Measurements from ENCODE around the gene COLQ. TPM values are rescaled to one million over a fixed set of nuclear protein-coding genes. Genes with fewer than 3 reads are reported as not detected.
"Not testable (repeated sequence)": the region's sequence is repeated elsewhere in the genome, so short reads cannot be mapped to it uniquely, and the experiment has no call there.

Gene COLQ
- total RNA-seq, 2 donors from 2014 or later, result 7.8 to 31.8 TPM

DNA sequence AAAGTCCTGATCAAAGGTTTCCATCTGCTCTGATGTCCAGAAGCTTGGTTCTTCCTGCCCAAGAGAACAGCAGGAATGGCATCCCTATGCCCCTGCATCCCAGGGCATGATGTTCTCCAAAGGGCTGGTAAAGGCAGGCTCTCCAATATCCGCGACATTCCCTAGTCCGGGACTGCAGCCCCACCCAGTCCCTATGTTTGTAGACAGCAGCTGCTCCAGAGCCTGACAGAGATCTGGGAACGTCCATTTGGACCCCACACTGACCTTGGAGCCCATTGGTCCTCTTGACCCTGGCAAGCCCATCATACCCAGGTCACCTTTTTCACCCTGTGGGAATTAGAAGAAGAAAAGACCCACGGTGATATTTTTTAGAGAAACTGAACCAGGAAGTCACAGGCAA lies 46.3 kb downstream of the COLQ start:
- Mint-ChIP-seq H3K4me3 (no peak overlapping the region), H3K4me1 (ENCODE audit: low read depth in 2 of 2) (peaks cover 5 to 25% of the 10 kb centered on the region in 2 donors), H3K9me3 (no peaks in the 10 kb centered on the region), H3K27me3 (no peaks in the 10 kb centered on the region), H3K36me3 (no peaks in the 10 kb centered on the region), H3K27ac (no peak overlapping the region)
- ATAC-seq, result no peak
- no peak for DNase-seq (ENCODE audit: low spot score)

DNA sequence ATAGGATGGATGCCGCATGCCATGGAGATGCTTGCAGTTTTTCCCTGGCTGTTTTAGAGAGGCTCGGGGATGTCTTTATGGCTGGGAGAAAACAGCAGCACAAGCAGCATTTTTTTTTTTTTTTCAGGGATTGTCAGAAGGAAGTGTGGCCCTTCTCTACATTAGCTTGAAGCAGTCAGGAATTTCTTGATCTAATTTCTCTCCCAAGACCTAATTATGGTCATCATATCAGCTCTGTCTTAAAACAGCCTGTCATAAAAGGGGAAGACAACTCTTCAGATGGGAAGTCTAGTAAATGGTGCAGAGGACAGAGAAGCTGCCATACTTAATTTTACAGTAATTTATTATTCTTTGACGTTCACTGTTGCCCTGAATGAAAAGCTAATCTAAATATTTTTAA lies 49.6 kb downstream of the COLQ start:
- Mint-ChIP-seq H3K4me1 (ENCODE audit: low read depth in 2 of 2) (peaks cover 13 to 19% of the 10 kb centered on the region in 2 donors), H3K36me3 (no peaks in the 10 kb centered on the region), H3K4me3 (no peak overlapping the region), H3K27me3 (no peaks in the 10 kb centered on the region), H3K9me3 (peaks cover under 1% of the 10 kb centered on the region), H3K27ac (no peak overlapping the region)
- ATAC-seq (no peak), DNase-seq (ENCODE audit: low spot score) (no peak)

DNA sequence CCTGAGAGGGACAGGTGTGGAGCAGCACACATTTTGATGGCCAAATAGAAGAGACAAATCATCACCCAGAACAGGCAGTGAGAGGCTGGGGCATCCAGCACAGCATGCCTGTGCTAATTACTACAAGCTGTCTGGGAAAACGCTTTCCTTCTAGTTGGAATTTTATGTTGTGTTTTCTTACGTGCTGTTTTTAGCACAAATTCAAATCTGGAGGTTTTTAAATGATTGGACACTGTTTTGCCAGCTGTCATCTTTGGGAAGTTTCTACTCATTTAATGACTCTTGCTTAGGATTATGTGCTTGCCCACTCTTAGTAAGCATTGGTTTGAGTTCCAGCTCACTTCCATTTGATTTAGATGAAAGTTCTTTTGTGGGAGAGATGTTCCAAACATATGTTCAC lies 50.7 kb downstream of the COLQ start:
- Mint-ChIP-seq H3K27me3 (no peaks in the 10 kb centered on the region), H3K36me3 (no peaks in the 10 kb centered on the region), H3K9me3 (peaks cover 2% of the 10 kb centered on the region), H3K27ac (peak overlapping the region in 1 of 2 donors; percentile 58), H3K4me3 (no peak overlapping the region), H3K4me1 (ENCODE audit: low read depth in 2 of 2) (peaks cover 17 to 23% of the 10 kb centered on the region in 2 donors)
- ATAC-seq (no peak), DNase-seq (ENCODE audit: low spot score) (no peak)

DNA sequence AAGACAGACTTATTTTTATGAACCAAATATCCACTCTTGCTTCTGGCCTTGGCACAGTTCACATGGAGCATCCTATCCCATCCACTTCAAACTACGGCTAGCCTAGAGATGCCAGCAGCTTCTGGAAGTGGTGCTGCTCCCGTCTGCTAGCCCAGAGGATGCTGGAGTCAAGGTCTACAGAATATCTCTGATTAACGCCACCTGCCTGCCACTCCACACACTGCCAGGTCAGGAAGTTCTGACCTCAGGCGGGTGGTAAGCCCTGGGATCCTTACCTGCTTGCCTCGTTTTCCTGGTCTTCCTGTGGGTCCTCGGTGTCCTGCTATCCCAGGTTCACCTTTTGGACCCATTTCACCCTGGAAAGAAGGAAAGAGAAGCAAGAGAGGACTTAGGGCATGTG lies 51.2 kb downstream of the COLQ start:
- Mint-ChIP-seq H3K27ac (peak overlapping the region in 1 of 2 donors; percentile 58), H3K4me3 (no peak overlapping the region), H3K36me3 (no peaks in the 10 kb centered on the region), H3K27me3 (no peaks in the 10 kb centered on the region), H3K4me1 (ENCODE audit: low read depth in 2 of 2) (peaks cover 17 to 23% of the 10 kb centered on the region in 2 donors), H3K9me3 (peaks cover 2% of the 10 kb centered on the region)
- ATAC-seq (no peak), DNase-seq (ENCODE audit: low spot score) (no peak)

DNA sequence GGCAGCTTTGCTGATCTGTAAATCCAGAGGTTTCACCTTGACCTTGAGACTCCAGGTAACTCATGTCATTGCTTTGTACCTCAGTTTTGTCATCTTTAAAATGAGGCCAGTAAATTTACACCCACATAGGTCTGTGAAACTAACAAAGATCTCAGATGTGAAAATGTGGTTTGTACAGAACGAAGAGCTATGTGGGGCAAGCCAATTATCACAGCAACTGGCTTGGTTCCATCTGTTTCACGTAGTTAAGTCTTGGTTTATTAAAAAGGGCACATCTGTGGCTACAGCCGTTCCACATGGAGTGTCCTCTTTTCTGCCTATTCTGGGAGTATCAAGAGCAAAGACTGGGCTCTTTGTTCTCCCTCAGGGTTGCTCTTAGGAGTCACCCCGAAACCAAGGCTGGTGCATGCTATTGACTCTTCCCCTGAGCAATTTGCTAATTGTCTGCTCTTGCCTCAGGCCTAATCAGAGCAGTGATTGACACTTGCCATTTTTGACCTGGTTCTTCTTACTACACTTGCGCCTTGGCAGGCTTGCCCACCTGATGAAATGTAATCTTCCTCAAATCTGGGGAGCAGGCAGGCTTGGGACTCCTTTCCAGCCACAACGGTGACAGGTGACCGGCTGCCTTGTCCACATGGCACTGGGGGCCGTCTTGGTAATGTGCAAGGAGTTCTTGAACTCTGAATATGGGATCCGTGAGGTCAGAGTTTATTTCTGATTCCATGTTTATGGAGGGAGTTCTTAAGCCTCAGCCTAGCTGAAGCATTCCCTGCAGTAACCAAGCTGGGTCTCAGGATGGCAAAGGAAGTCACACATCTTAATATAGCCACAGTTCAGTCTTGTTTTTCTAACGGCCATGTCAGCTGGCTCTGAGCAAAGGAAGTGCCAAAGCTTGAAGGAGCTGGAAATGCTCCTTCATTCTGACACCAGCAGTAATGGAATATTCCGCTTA lies 54.0 kb downstream of the COLQ start:
- peak; percentile 75 to 80 for ATAC-seq
- H3K4me1 Mint-ChIP-seq (ENCODE audit: low read depth in 2 of 2), result peaks cover 22 to 33% of the 10 kb centered on the region in 2 donors
- H3K27me3 Mint-ChIP-seq, result no peaks in the 10 kb centered on the region
- H3K9me3 Mint-ChIP-seq, result peaks cover 2% of the 10 kb centered on the region
- peak overlapping the region; percentile 86 to 94 for H3K27ac Mint-ChIP-seq
- no peak for DNase-seq (ENCODE audit: low spot score)
- no peaks in the 10 kb centered on the region for H3K36me3 Mint-ChIP-seq
- H3K4me3 Mint-ChIP-seq, result peak overlapping the region; percentile 86

DNA sequence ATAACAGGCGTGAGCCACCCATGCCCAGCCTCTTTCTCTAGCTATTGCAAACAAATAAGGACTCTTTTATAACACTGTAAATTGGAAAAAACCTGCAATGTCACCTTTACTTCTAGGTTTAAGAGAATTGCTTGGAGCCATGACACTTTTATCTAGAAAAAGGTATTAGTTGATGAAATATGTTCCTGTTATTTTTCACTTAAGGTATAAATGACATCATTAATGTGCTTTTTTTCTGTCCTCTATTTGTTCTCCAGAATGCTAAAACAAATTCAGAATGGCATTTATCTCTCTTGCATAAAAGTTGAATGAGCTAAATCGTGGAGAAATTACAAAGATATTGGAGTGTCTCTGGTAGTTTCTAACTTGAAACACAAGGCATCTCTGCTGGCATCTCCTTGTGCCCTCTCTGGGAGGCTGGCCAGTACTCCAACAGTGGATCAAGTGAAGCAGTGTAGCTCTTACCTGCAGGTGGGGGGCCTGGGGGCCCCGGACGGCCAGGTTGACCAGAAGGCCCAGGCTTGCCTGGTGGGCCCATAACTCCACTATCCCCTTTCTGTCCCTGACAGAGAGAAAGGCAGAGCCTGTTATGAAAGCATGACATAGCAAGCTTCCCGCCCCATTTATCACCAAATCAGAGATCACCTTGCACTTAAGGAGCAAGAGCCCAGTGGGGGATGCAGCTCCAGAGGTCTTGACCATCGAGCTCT lies 55.5 kb downstream of the COLQ start:
- peaks cover 32 to 40% of the 10 kb centered on the region in 2 donors for H3K4me1 Mint-ChIP-seq (ENCODE audit: low read depth in 2 of 2)
- peak overlapping the region in 1 of 2 donors; percentile 94 for H3K27ac Mint-ChIP-seq
- H3K4me3 Mint-ChIP-seq, result no peak overlapping the region
- H3K27me3 Mint-ChIP-seq, result no peaks in the 10 kb centered on the region
- ATAC-seq (no peak), DNase-seq (ENCODE audit: low spot score) (no peak)
- peaks cover 2% of the 10 kb centered on the region for H3K9me3 Mint-ChIP-seq
- no peaks in the 10 kb centered on the region for H3K36me3 Mint-ChIP-seq

DNA sequence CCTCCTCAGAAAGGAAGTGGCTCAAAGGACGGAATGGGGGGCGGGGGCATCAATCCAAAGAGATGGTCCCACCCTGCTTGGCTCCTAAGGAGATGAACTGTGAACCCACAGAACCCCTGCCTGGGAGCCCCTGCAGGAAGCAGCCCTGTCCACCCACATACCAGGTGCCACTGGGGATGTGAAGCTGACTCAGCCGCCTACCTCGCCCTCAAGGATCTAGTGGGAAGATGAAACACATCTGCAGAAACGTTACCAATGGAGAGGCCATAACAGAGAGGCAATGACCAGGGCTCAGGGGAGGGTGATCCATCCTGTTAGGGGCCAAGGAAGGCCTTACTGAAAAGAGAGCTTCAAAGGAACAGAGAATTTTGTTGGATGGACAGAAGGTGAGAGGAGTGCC lies 59.1 kb downstream of the COLQ start:
- Mint-ChIP-seq H3K27ac (peak overlapping the region in 1 of 2 donors; percentile 86), H3K9me3 (peaks cover 2% of the 10 kb centered on the region), H3K4me3 (no peak overlapping the region), H3K36me3 (peaks cover 5% of the 10 kb centered on the region), H3K27me3 (no peaks in the 10 kb centered on the region), H3K4me1 (ENCODE audit: low read depth in 2 of 2) (peaks cover 44 to 50% of the 10 kb centered on the region in 2 donors)
- DNase-seq (ENCODE audit: low spot score) (no peak), ATAC-seq (no peak)

DNA sequence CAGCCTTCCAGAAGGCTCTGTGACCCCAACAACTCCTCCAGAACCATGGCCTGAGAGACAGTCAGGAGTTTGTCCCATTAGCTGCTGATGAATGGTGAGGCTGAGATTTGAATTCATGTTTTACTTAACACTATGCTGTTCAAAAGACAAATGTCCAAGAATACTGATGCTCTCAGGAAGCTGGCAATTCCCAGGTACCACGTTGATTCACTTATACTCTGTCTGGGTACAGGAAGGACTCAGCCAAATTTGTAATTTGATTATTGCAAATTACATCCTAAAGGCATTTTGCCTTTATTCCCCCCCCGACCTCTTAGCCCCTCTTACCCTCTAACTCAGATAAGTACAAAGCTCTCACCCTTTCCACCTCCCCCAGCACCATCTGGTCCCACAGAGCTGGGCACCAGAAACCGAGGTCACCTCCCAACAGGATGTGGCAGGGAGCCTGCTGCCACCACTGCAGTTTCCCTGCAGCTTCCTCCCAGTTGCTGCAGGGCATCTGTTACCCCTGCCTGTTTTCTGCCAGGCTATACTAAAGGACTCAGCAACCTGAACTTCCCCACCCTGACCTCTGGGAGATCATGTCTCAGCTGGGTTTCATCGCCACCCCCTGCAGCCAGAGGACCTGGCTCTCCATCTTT lies 60.5 kb downstream of the COLQ start:
- H3K4me3 Mint-ChIP-seq, result peak overlapping the region; percentile 66
- no peak for DNase-seq (ENCODE audit: low spot score)
- H3K27ac Mint-ChIP-seq, result peak overlapping the region; percentile 70 to 71

DNA sequence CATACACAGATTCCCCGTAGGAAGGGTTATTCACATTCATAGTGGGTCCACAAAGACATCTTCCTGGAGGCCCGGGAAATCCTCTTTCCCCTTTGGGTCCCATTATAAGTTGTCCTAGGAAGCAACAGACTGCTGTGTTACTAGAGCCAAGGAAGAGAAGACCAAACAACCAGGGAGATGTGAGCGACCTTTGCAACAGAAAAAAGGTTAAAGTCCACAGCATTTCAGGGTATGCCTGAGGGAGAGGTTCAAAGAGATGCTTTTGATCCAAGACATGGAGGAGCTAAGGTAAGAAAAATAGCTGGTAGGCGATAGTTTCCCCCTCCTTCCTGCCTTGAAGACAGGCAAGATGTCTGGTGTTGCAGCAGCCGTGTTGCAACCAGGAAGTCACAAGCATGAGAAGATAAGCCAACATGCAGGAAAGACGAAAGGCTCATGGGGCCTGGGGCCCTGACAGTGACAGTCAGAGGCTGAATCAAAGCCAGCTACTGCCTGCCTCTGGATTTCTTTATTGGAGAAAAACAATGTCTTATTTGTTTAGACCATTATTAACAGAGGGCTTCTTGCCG lies 63.2 kb downstream of the COLQ start:
- ATAC-seq (peak; percentile 66 to 68), DNase-seq (ENCODE audit: low spot score) (no peak)
- Mint-ChIP-seq H3K27me3 (no peaks in the 10 kb centered on the region), H3K27ac (peak overlapping the region; percentile 45 to 89), H3K4me3 (peak overlapping the region; percentile 35), H3K36me3 (peaks cover 5% of the 10 kb centered on the region), H3K9me3 (no peaks in the 10 kb centered on the region), H3K4me1 (ENCODE audit: low read depth in 2 of 2) (peaks cover 34 to 41% of the 10 kb centered on the region in 2 donors)

More for the DNA sequence above, 60.5 kb downstream of the COLQ start:
- H3K27me3 Mint-ChIP-seq, result no peaks in the 10 kb centered on the region
- peak; percentile 49 to 76 for ATAC-seq
- no peaks in the 10 kb centered on the region for H3K9me3 Mint-ChIP-seq
- H3K4me1 Mint-ChIP-seq (ENCODE audit: low read depth in 2 of 2), result peaks cover 34 to 44% of the 10 kb centered on the region in 2 donors
- H3K36me3 Mint-ChIP-seq, result peaks cover 5% of the 10 kb centered on the region

DNA sequence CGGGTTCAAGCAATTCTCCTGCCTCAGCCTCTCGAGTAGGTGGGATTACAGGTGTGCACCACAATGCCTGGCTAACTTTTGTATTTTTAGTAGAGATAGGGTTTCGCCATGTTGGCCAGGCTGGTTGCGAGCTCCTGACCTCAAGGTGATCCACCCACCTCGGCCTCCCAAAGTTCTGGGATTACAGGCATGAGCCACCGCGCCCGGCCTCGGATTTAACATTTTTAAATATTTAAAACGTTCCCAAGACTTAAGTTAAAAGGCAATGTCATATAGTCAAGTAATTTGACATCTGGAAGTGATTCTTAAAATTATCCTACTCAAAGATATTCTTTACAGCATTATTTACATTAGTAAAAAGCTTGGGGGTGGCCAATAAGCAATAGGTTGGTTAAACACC lies 64.6 kb downstream of the COLQ start:
- not testable (repeated sequence) for H3K27ac Mint-ChIP-seq; H3K36me3 Mint-ChIP-seq; H3K9me3 Mint-ChIP-seq; DNase-seq (ENCODE audit: low spot score); ATAC-seq; H3K27me3 Mint-ChIP-seq; H3K4me3 Mint-ChIP-seq
- peaks cover 26 to 38% of the 10 kb centered on the region in 2 donors for H3K4me1 Mint-ChIP-seq (ENCODE audit: low read depth in 2 of 2)

DNA sequence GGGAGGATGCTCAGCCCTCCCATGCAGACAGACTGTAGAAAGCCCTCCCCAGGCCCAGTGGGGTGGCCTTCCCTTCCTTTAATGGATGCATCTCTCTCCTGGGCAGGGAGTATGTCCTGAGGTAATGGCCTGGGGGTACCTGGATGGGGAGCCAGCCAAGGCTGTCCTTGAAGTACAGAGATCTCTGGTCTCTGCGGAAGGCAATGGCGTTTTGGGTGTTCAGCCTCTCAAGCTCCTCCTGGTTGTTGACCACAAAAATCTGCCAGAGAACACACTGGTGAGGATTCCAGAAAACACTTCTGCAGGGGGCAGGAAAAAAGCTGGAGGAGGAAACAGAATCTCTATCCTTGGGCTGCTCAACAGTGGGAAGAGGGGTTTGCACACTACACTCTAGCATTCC lies 65.2 kb downstream of the COLQ start:
- Mint-ChIP-seq H3K27me3 (no peaks in the 10 kb centered on the region), H3K9me3 (no peaks in the 10 kb centered on the region), H3K4me1 (ENCODE audit: low read depth in 2 of 2) (peaks cover 25 to 41% of the 10 kb centered on the region in 2 donors), H3K4me3 (no peak overlapping the region), H3K36me3 (peaks cover 5% of the 10 kb centered on the region), H3K27ac (no peak overlapping the region)
- no peak for DNase-seq (ENCODE audit: low spot score)
- ATAC-seq, result no peak

DNA sequence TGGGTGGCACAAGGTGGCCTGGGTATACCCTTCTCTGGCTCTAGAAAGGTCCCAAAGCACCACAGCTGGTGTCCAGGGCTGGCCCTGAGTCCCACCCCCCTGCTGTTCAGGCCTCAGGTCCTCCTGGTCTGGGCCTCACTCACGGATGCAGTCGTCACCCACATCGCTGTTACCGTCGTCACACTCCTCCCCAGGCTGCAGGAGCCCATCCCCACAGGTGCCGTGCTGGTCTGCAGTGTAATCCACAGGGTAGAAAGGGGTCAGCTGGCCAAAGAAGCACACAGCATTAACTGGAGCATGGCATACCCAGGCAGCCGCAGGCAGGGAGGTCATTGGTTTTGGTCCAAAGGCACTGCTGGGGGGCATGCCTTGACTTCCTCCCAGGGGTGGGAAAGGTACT lies 65.8 kb downstream of the COLQ start:
- H3K4me3 Mint-ChIP-seq, result no peak overlapping the region
- H3K27ac Mint-ChIP-seq, result peak overlapping the region in 1 of 2 donors; percentile 61

DNA sequence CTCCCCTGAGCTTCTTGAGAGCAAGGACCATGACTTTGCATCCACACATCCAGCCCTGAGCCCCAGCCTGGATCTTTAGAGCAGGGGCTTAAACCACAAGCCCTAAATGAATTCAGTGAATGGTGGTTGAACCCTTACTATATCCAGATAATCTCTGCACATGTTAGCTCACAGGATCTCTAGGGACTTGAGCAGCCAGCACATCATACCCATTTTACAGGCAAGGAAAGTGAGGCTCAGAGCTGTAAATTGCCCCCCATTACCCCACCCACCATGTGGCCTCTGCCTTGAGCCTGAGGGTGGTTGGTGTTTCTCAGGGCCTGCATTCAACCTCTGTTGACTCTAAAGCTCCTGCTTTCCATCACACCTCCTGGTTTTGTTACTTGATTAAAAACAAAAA lies 66.5 kb downstream of the COLQ start:
- H3K9me3 Mint-ChIP-seq, result no peaks in the 10 kb centered on the region
- H3K27me3 Mint-ChIP-seq, result no peaks in the 10 kb centered on the region
- no peak overlapping the region for H3K27ac Mint-ChIP-seq
- H3K4me3 Mint-ChIP-seq, result no peak overlapping the region
- peaks cover 25 to 39% of the 10 kb centered on the region in 2 donors for H3K4me1 Mint-ChIP-seq (ENCODE audit: low read depth in 2 of 2)
- no peak for ATAC-seq
- DNase-seq (ENCODE audit: low spot score), result no peak
- H3K36me3 Mint-ChIP-seq, result peaks cover 5% of the 10 kb centered on the region

More for the DNA sequence above, 65.8 kb downstream of the COLQ start:
- no peaks in the 10 kb centered on the region for H3K27me3 Mint-ChIP-seq
- H3K4me1 Mint-ChIP-seq (ENCODE audit: low read depth in 2 of 2), result peaks cover 25 to 41% of the 10 kb centered on the region in 2 donors
- DNase-seq (ENCODE audit: low spot score) (no peak), ATAC-seq (no peak)
- no peaks in the 10 kb centered on the region for H3K9me3 Mint-ChIP-seq
- H3K36me3 Mint-ChIP-seq, result peaks cover 5% of the 10 kb centered on the region
